ENCODE data around the gene CBX4.

CBX4 gene

DNA sequence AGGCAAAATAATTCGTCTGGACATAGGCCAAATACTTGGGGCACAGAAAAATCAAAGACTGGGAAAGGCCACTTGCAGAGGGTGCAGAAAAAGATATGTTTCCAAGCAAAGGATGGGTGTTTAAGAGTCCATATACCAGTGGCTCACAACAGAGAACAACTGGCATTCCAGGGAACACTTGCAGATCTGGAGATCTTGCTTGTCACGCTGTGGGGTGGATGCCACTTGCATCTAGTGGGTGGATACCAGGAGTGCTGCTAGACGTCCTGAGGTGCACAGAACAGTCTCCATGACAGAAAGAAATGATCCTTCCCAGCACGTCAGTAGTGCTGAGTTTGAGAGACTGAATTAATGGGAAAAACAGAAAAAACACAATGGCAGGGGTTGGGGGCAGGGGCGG, 50.8 kb downstream of the CBX4 start:
- no peak for DNase-seq (ENCODE audit: low read depth in 2 of 2)

- DNase-seq (ENCODE audit: low read depth in 2 of 2), result no peak
These were observed 52.2 kb downstream of the CBX4 start for GRCh38 chr17:79786930-79787643.

DNA sequence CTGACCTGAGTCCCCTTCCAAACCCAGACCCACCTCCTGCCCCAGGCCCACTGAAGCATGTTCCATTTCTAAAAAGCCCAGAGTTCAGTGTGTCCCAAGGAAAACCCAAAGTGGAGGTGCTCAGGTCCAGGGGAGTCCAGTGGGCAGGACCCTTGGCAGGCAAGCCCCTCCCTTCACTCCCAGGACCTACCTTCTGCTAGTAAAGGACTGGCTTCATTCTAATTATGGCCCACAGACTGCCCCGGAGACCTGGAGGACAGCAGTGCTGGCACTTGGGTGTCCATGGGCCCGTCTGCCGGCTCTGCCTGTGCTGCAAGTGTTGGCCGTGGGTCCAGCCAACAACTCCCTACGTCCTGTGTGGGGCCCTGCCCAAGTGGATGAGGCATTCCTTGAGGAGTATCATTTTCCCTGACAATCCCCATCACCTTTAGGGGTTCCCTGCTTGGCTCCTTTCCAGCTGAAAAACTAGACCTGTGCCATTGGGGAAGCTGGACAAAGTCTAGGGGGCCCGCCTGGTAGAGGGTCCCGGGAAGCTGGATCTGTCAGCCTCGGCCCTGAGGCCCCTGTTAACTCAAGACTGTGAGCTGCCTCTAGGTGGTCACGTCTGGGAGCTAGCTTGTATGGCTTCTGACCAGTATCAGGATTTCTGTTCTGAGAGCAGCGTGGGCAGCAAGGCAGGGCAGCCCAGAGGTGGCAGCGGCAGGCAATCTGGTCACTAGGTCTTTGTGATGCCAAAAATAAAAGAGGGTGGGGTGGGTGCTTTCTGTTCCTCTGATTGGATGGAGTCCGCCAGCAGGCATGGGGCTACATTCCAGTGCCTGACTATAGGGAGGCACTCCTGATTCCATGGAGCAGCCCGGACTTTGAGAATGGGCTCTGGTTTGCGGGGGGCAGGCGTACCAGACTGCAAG, 53.1 kb downstream of the CBX4 start:
- no peak for DNase-seq (ENCODE audit: low read depth in 2 of 2)

DNA sequence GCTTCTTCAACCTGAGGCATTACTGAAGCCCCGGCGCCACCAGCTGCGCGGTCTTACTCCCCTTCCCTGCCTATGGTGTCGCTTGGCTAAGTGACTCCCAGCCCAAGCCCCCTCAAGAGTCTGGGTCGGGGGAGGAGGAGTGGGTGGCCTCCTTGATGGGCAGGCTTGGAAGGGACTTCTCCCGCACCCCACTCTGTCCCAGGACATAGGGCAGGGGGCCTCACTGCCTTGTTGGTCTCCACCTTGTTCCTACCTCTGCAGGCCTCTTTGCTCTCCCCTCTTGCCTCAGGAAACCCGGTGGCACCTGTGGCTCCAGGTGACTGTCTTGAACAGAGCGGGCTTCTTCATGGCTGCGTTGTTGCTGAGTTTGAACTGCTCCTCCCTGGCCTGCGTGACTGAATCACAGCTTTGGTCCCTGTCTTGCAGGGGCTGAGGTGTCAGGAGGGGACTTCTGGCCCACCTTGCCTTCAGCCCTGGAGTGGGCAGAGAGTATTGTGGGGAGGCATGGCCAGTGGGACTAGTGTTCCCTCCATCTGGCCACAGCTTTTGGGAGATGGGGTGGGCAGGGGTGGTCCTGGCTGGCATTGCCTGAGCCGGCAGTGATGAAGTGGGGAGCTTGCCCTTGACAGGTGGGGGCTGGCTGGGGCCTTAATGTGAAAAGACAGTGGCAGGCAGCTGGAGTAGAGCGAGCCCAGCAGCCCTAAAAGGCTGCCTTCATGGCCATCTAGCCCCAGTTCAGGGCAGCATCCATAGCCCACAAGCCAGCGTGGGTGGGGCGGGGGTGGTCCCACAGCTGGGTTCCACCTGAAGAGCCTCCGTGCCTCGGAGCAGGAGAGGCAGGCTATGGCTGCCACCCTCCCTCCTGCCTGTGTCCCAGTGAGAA, 54.0 kb downstream of the CBX4 start:
- DNase-seq (ENCODE audit: low read depth in 2 of 2), result no peak

- no peak for DNase-seq (ENCODE audit: low read depth in 2 of 2)
These were observed 54.8 kb downstream of the CBX4 start for GRCh38 chr17:79784353-79785016.

GRCh38 chr17:79783891-79784290, 55.3 kb downstream of the CBX4 start:
- DNase-seq (ENCODE audit: low read depth in 2 of 2), result no peak
